HG03196 (cell line): ENCODE measurements around the gene OR5C1.
"Not testable (repeated sequence)": the region's sequence is repeated elsewhere in the genome, so short reads cannot be mapped to it uniquely, and the experiment has no call there.

Source experiments
- ATAC-seq: cut with Tn5 transposase; IDR thresholded peaks from one replicate; pipeline ENCODE4 v1.9.1; 2021; ENCODE audit not compliant: unreplicated experiment

The OR5C1 gene

DNA sequence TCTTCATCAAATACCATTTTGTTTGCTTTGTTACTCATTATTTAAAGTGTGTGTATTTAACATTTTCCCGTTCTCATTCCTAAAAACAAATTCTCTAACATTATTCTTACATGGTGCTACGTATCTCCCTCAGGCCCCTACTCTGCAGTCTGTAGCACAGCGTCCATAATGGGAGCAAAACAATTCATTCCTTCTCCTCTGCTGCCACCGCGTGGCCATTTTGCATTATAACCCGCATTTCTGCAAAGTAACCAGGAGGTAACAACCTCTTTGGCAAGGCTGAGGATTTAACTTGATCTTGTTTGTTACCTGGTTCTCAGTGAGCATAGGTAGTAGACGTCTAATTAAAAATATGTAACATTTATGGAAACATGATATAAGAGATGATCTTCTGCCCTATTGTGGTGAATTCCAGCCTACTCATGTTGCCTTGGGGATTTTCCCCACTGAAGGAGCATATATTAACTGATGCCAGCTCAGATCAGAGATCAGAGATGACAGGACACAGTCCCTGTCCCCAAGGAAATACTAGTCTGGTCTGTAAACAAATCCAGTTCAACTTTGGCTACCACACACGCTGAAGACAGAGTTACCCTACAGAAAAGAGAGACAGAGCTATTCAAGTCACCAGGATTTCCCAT, 21.7 kb downstream of the OR5C1 start:
- ATAC-seq: peak; percentile 73

DNA sequence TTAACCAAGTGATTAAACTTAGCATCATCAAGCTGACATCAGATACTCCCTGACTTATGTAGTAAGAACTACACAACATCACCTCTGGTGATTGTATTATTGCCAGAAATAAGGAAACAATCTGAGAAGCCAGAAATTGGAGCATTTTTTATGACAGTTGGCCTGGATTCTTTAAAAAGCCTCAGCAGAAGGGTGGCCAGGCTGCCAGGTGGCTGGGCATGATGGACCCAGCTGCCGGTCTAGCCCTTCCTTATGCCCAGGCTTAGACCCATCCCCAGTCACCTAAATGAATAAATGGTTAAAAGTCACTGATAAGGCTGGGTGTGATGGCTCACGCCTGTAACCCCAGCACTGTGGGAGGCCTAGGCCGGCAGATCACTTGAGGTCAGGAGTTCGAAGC, 24.0 kb downstream of the OR5C1 start:
- ATAC-seq: no peak

DNA sequence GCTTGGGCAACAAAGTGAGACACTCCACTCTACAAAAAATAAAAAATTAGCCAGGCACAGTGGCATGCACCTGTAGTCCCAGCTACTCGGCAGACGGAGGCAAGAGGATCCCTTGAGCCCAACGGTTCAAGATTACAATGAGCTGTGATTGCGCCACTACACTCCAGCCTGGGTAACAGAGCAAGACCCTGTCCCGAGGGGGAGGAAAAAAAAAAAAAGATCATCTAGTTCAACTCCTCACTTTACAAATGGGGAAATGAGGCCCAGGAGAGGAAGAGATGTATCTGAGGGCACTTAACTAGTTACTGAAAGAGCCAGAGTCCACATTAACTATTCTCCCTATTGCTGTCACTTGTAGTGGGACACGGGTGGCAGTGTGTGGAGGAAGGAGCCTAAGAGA, 25.8 kb downstream of the OR5C1 start:
- no peak for ATAC-seq

DNA sequence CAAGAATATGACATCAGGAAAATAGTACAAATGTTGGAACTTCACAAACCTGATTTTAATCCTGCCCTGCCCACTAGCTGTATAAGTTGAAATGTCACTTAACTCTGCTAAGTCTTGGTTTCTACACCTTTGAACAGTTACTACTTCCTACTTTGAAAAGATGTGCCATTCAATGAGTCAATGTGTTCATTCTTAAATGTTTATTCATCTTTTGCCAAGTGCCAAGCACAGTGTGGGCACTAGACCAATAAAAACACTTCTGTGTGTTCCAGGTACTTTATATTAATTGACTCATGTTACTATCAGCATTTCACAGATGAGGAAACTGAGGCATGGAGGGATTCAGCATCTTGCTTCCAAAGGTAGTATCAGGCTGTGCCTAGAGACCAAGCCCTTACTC, 26.8 kb downstream of the OR5C1 start:
- no peak for ATAC-seq

DNA sequence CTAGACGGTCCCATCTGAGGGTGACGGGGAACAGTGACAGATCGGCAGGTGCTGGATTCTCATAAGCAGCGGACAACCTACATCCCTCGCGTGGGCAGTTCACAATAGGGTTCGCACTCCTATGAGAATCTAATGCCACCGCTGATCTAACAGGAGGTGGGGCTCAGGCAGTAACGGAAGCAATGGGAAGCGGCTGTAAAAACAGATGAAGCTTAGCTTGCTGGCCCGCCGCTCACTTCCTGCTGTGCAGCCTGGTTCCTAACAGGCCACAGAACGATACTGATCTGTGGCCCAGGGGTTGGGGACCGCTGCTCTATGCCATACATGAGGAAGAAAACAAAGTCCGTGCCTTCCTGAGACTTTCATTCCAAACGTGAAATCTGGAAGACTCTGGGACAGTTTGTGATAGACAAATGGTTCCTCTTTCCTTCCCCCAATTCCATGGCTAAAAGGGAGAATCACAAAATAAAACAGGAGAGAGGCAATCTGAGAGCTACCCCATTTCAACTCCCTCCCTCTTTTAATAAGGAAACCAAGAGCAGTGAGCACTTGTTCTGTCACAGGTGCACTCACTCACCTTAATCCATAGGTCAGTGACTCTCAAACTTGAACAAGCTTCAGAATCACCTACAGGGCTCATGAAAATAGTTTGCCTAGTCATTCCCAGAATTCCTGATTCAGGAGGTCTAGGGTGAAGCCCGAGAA, 27.6 kb downstream of the OR5C1 start:
- peak; percentile 63 for ATAC-seq

DNA sequence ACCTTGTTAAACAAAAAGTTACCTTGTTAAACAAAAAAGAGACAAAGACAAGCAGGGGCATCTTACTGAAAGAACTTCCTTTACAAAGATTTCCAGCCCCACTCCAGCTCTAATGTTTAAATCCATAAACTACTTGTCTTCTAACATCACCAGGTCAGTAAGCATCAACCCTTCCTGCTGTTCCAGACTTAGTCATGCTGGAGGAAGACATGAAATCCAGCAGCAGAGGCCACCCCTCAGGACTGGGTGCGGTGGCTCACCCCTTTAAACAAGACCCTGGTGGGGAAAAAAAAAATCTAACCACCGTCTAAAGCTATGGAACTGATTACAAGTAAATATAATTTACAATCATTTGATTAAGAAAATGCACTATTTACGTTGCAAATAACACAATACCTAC, 30.6 kb downstream of the OR5C1 start:
- ATAC-seq: no peak

DNA sequence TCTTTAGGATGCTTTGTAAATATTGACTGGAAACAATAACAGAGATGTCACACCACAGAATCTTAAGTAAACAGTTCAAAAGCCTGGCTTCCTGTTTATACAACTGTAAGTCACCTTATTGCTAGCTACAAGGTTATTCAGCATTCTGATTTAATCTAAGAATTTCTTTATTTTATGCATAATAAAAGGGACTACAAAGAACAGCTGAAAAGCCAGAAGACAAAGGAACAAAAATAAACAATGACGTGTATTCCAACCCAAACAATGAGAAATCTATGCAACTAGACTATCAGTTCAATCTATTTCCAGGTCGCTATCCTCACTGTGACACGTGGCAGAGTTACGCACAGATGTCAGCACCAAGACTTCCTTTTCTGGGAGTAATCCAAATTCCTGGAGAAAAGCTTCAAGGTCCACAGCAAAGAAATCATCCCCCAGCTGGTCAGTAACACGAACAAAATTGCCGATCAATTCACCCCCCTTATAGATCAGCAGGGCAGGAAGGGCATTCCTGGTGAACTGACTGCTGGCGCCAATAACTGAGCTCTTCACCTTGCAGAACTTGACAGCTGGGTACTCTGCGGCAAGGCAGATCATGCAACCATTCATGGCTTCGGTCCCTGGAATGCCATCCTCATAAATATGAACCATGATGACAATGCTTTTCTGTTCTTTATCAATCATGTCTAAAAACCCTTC, 31.2 kb downstream of the OR5C1 start:
- ATAC-seq: no peak

DNA sequence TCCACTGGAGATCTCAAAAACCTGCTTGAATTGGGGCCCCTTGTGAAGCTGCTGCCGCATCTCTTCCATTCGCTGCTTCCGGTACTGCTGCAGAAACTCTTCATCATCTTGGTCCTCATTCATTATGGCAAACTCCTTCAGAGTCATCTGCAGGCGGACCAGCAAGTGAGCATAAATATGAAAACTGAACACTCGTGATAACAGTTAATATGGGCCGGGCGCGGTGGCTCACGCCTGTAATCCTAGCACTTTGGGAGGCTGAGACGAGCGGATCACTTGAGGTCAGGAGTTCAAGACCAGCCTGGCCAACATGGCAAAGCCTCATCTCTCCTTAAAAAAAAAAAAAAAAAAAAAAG, 31.7 kb downstream of the OR5C1 start:
- no peak for ATAC-seq

DNA sequence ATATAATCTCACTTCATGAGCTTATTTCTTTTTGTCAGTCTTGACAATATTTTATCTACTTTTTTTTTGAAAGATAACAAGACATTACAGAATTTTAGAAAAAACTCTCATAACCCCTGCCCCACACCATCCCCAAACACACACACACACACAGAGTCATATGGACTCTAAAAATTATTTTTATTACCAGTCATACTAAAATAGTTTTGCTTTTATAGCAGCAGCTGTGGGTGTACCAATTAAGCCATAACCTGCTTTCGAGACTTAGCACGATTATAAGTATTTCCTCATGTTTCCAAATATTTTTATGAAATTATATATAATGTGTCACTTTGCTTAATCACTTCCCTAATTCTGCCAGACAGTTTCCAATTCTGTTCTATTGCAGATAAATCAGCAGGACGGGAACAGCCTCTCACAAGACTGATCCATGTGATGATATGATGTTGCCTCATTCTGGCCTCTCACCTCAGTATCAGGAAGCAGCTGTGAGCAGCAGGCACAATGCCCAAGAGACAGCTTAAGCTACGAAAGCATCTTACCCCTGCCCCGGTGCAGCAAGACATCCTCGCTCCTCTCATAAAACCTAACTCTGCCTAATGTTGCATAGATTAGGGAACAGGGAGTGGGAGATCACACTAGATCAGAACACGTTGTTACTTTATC, 32.7 kb downstream of the OR5C1 start:
- ATAC-seq: no peak

DNA sequence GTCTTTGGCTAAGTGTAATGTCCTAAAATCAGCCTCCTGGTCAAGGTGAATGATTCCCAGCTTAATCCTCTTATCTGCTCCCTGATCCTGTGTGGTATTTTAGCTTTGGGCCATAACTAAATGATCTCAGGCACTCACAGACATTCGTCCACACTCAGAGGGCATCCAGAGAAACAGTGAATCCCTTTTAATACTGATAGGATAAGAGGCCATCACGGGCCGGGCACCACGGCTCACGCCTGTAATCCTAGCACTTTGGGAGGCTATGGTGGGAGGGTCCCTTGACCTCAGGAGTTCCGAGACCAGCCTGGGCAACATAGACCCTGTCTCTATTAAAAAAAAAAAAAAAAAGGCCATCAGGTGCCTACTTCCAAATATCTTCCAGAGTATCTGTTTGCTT, 33.3 kb downstream of the OR5C1 start:
- ATAC-seq: no peak

DNA sequence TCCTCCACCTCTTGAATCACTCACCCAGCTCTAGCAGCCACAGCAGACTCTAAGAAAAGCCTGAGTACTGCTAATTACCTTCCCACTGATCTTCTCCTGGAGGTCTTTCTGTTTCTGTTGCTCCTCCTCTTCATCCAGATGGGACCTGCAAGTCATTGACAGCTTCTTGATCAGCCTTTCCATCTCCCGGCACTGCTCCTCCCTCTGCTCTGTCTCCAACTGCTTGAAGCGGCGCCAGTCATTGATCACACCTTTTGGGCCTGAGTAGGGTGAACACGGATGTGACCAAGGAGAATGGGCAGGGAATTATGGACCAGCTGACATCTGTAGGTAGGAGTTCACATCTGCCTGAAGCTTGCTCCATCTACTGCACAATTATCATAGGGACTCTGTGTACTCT, 34.2 kb downstream of the OR5C1 start:
- no peak for ATAC-seq

DNA sequence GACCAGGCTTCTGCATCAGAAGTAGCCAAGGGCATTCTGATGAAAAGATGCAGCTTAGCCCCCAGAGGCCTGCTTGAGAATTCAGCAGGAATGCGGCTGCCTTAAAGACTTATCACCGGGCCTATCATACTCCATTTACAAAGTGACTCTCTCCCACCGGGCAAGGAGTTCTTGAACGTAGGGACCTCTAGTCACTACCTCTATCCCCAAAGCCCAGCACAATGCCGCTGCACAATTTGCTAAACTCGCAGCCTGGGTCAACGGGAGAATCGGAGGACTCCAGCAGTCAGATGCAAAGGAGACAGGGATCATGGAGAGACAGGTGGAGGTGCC, 39.0 kb downstream of the OR5C1 start:
- ATAC-seq: peak; percentile 21

DNA sequence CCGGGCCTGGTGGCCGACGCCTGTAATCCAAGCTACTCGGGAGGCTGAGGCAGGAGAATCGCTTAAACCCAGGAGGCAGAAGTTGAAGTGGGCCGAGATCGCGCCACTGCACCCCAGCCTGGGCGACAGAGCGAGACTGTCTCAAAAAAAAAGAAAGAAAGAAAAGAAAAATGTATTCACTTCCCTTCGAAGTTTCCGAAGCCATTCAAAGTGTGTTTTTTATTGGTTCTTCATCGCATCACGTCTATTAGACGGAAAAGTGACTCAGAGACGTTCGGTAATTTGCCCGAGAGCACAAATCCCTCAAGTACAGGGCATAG, 40.2 kb downstream of the OR5C1 start:
- ATAC-seq: not testable (repeated sequence)

DNA sequence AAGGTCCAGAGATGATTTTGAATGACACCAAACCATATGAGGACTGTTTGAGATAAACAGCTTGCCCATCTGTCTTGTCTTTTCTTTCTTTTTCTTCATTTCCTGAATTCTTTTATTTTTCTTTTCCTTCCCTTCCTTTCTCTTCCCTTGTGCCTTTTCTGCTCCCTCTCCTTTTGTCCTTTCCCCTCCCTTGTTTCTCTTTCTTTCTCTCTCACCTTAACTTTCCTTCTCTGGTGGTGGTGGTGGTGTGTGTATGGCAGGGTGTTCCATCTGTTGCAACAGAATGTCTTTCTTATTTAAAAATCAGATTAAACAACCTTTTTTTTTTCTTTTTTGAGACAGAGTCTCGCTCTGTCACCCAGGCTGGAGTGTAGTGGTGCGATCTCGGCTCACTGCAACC, 43.5 kb downstream of the OR5C1 start:
- ATAC-seq: no peak

DNA sequence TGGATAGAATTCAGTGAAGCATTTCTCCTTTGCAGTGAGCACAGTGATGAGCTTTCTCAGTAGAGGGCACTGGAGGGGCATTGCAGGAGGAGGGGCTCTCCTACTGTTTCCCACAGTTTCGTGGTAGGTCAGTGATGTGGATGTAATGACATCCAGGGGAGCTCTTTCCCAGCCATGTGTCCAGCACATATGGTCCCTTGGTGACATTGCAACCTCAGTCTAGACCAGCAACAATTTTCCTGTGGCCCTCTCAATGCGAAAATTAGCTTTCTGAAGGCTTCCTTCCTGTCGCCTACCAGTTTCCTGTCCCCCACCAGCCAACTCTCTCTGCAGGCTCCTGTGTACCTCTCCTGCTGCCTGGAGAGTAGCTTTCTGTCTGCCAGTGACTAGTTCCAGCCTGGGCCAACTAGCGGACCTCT, 46.6 kb downstream of the OR5C1 start:
- no peak for ATAC-seq

DNA sequence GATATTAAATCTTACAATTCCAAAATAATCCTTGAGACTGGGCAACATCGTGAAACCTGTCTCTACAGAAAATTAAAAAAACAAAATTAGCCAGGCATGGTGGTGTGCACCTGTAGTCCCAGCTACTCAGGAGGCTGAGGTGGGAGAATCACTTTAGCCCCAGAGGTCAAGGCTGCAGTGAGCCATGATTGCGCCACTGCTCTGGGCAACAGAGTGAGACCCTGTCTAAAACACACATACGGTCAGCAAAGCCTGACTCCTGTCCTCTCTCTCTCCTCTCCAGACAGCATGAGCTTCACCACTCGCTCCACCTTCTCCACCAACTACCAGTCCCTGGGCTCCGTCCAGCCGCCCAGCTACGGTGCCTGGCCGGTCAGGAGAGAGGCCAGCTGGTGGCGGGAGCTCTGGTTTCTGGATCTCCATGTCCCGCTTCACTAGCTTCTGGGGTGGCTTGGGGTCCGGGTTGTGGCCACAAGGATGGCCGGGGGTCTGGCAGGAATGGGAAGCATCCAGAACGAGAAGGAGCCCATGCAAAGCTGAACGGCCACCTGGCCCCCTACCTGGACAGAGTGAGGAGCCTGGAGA, 48.6 kb downstream of the OR5C1 start:
- no peak for ATAC-seq

DNA sequence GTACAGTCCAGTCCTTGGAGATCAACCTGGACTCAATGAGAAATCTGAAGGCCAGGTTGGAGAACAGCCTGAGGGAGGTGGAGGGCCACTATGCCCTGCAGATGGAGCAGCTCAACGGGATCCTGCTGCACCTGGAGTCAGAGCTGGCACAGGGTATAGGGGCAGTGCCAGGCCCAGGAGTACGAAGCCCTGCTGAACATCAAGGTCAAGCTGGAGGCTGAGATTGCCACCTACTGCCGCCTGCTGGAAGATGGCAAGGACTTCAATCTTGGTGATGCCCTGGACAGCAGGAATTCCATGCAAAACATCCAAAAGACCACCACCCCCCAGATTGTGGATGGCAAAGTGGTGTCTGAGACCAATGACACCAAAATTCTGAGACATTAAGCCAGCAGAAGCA, 49.7 kb downstream of the OR5C1 start:
- ATAC-seq: not testable (repeated sequence)
